GM18517 (cell line): ENCODE results near the gene PGA4.
"Not testable (repeated sequence)": the region's sequence is repeated elsewhere in the genome, so short reads cannot be mapped to it uniquely, and the experiment has no call there.

Source experiments
- ATAC-seq: cut with Tn5 transposase; IDR thresholded peaks from one replicate; pipeline ENCODE4 v1.9.1; 2021; ENCODE audit warnings: mild to moderate bottlenecking, moderate library complexity; ENCODE audit not compliant: unreplicated experiment

Gene PGA4

DNA sequence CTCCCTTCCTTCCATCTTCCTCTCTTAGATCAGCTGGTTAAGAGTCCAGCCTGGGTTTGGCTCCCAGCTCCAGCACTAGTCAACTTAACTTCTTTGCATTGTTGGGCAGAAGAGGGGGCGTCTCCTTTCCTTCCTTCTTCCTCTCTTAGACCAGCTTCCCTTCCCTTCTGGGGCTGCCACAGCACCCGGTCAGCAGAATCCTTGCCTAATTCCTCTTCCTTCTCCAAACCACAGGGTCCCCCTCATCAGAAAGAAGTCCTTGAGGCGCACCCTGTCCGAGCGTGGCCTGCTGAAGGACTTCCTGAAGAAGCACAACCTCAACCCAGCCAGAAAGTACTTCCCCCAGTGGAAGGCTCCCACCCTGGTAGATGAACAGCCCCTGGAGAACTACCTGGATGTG is 18.3 kb upstream of the PGA4 start:
- not testable (repeated sequence) for ATAC-seq

- not testable (repeated sequence) for ATAC-seq
Measured at GRCh38 chr11:61204502-61205059, 17.6 kb upstream of the PGA4 start.

DNA sequence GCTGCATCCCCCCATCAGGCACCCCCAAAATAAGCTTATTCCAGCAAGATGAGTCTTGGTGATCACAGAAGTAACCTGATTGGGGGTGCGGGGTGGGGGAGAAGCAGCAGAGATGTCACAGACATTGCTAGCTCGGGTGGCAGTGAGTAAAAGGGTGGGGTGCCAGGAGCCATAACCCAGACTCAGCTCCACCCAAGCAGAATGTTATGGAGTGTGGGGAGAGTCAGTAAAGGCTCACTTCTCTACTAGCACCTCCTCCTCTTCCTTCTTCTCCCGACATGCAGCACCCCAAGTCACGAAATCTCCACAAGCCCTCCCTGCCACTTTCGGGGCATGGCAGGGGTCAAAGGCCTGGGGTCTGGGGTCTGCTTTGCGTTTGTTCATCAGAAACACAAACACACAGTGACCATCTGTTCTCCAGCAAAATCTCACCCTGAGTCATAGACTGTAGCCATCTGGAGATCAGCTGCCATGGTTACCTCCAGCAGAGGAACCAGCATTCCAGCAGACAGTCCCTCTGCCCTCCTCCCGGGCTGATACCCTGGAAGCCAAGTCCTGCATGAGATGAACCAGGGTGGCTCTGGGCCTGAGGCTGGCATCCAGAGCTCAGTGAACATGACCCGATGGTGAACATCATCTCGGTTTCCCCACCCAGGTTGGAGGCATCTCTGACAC is 14.4 kb upstream of the PGA4 start:
- ATAC-seq = not testable (repeated sequence)

GRCh38 chr11:61210629-61211028 is 11.5 kb upstream of the PGA4 start:
- ATAC-seq = not testable (repeated sequence)

- not testable (repeated sequence) for ATAC-seq
Measured at GRCh38 chr11:61211327-61211952, 10.7 kb upstream of the PGA4 start.

DNA sequence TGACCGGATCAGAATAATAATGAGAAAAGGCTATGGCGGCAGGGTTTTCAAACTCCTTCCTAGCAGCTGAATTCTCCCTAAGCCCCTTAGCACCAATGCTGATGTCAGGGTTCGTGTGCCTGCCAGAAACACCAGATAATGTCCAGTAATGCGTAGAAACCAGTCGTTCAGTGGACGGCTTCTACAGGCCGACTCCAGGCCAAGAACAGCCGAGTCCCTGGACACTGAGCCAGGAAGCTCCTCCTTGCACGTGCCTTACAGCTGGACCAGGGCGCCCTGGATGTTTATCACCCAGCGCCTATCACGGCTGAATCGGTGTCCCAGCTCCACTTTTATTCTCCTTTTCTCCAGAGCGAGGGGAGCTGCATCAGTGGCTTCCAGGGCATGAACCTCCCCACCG is 9.9 kb upstream of the PGA4 start:
- not testable (repeated sequence) for ATAC-seq

DNA sequence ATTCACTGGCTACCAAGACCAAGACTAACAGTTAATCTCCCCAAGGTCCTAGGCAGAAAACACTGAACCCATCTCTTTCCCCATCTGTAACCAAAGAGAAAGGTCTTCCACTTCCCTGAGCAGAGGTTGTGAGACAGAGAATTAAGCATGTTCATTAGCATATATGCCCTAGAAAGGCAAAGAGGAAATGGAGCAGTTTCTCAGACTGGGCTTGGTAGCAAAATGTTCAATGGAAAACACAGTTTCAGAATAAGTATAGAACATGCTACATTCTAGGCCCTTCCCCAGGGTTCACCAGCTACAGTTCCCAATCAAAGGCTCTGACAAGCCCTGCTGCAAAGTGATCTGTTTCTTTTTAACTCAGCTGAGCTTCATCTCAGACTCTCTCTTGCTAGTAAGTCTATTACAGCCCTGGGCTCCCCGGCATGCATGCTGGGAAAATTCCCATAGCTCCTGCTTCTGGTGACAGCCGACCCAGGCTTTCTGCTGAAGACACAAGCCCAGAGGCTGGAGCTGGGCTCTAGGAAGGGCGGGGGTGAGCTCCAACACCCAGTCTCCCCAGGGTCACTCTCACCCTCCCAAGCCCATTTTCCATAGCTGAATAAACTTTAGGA is 8.3 kb upstream of the PGA4 start:
- ATAC-seq = not testable (repeated sequence)

GRCh38 chr11:61218306-61218705 is 3.8 kb upstream of the PGA4 start:
- not testable (repeated sequence) for ATAC-seq

DNA sequence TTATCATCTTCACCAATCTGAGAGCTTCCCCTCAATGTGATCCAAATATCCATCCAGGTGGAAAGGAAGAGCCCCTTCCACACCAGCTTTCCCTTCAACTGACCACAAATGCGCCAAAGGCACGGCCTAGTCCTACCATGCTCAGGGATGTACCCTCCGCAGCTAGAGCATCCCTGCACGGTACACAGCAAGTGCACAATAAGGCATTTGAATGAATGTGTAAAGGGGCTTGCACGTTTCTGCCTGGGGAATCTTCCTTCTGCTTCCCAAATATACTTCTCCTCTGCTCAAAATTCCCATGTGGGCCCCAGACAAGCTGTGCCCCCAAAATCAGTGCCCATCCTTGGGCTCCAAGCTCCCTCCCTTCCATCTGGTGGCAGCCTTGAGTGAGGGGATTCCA is 3.1 kb upstream of the PGA4 start:
- not testable (repeated sequence) for ATAC-seq

GRCh38 chr11:61222692-61223091 is 545 bp downstream of the PGA4 start:
- ATAC-seq = not testable (repeated sequence)

- not testable (repeated sequence) for ATAC-seq
Measured at GRCh38 chr11:61226457-61227137, 4.5 kb downstream of the PGA4 start.

- ATAC-seq = not testable (repeated sequence)
Measured at GRCh38 chr11:61229458-61229857, 7.3 kb downstream of the PGA4 start.

GRCh38 chr11:61231033-61231432 is 8.9 kb downstream of the PGA4 start:
- ATAC-seq = not testable (repeated sequence)

- ATAC-seq = not testable (repeated sequence)
Measured at GRCh38 chr11:61231585-61231984, 9.4 kb downstream of the PGA4 start.

- ATAC-seq = not testable (repeated sequence)
Measured at GRCh38 chr11:61232548-61233145, 10.5 kb downstream of the PGA4 start.

- not testable (repeated sequence) for ATAC-seq
Measured at GRCh38 chr11:61237130-61237529, 15.0 kb downstream of the PGA4 start.

GRCh38 chr11:61240288-61240687 is 18.1 kb downstream of the PGA4 start:
- ATAC-seq = not testable (repeated sequence)

DNA sequence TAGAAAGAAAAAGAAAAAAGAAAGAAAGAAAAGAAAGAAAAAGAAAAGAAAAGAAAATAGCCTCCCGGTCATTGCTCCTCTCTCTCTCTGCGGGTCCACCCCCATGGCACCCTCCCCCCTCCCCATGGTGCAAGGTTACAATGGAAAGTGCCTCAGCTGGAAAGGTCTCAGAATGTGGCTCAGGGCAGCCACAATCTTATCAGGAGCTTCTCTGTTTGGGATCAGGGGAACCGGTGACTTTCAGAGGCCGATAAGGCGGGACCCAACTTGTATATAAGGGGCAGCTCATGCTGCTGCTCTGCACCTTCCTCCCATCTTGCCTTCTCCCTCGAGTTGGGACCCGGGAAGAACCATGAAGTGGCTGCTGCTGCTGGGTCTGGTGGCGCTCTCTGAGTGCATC is 18.7 kb downstream of the PGA4 start, which contains the start of gene PGA5:
TSS of gene PGA5 (plus strand) at position 301 of the 400 bp plus-strand sequence. CDS start at position 353, 52 bp downstream.
- not testable (repeated sequence) for ATAC-seq

- ATAC-seq = not testable (repeated sequence)
Measured at GRCh38 chr11:61241526-61241925, 19.4 kb downstream of the PGA4 start.

DNA sequence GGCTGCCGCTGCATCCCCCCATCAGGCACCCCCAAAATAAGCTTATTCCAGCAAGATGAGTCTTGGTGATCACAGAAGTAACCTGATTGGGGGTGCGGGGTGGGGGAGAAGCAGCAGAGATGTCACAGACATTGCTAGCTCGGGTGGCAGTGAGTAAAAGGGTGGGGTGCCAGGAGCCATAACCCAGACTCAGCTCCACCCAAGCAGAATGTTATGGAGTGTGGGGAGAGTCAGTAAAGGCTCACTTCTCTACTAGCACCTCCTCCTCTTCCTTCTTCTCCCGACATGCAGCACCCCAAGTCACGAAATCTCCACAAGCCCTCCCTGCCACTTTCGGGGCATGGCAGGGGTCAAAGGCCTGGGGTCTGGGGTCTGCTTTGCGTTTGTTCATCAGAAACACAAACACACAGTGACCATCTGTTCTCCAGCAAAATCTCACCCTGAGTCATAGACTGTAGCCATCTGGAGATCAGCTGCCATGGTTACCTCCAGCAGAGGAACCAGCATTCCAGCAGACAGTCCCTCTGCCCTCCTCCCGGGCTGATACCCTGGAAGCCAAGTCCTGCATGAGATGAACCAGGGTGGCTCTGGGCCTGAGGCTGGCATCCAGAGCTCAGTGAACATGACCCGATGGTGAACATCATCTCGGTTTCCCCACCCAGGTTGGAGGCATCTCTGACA is 23.3 kb downstream of the PGA4 start:
- not testable (repeated sequence) for ATAC-seq
